Stimulated activated CD8-positive, alpha-beta memory T cell treated with anti-CD3 and anti-CD28 coated beads, Interleukin-7, amount 100 ng/mL, for 48 hours (primary cell): Measurements from ENCODE around the gene VWF.
"Not testable (repeated sequence)": the region's sequence is repeated elsewhere in the genome, so short reads cannot be mapped to it uniquely, and the experiment has no call there.

Source experiments
- DNase-seq, 2 donors: peaks; one replicate each; pipeline ENCODE4 v3.0.0-alpha.2; 2020; ENCODE audit warnings: low read depth in 1 of 2; ENCODE audit errors: extremely low read depth in 1 of 2

VWF gene

GRCh38 chr12:6106218-6106617, 18.3 kb downstream of the VWF start:
- no peak for DNase-seq

- DNase-seq: no peak
Measured at GRCh38 chr12:6104842-6105241, 19.6 kb downstream of the VWF start.

- no peak for DNase-seq
Measured at GRCh38 chr12:6104027-6104426, 20.4 kb downstream of the VWF start.

- not testable (repeated sequence) for DNase-seq
Measured at GRCh38 chr12:6102021-6102420, 22.4 kb downstream of the VWF start.

- no peak for DNase-seq
Measured at GRCh38 chr12:6099316-6099715, 25.2 kb downstream of the VWF start.

GRCh38 chr12:6097411-6097810, 27.1 kb downstream of the VWF start:
- DNase-seq: no peak

- DNase-seq: no peak
Measured at GRCh38 chr12:6096527-6096926, 27.9 kb downstream of the VWF start.

GRCh38 chr12:6095269-6095668, 29.2 kb downstream of the VWF start:
- DNase-seq: no peak

- no peak for DNase-seq
Measured at GRCh38 chr12:6093764-6094163, 30.7 kb downstream of the VWF start.

GRCh38 chr12:6092784-6093722, 31.4 kb downstream of the VWF start:
- DNase-seq: no peak

GRCh38 chr12:6091786-6092566, 32.5 kb downstream of the VWF start:
- no peak for DNase-seq

- DNase-seq: no peak
Measured at GRCh38 chr12:6090803-6091202, 33.7 kb downstream of the VWF start.

GRCh38 chr12:6088921-6089747, 35.3 kb downstream of the VWF start:
- no peak for DNase-seq

GRCh38 chr12:6086316-6086715, 38.2 kb downstream of the VWF start:
- no peak for DNase-seq

GRCh38 chr12:6085841-6086240, 38.6 kb downstream of the VWF start:
- no peak for DNase-seq

GRCh38 chr12:6084969-6085450, 39.5 kb downstream of the VWF start:
- no peak for DNase-seq

GRCh38 chr12:6084261-6084968, 40.1 kb downstream of the VWF start:
- DNase-seq: no peak

- DNase-seq: no peak
Measured at GRCh38 chr12:6083601-6084000, 40.9 kb downstream of the VWF start.

GRCh38 chr12:6082613-6083012, 41.9 kb downstream of the VWF start:
- no peak for DNase-seq
